Measurements from ENCODE around the gene WDR91. TPM values are rescaled to one million over a fixed set of nuclear protein-coding genes. Genes with fewer than 3 reads are reported as not detected.

Gene WDR91
- total RNA-seq, 1 experiment from 2014 or later, result 10.1 TPM

- ATAC-seq, result no peak
- H3K4me1 ChIP-seq (ENCODE audit: control insufficient read depth in 1 of 2, insufficient read depth in 2 of 2, low read length in 2 of 2), result peaks cover 6 to 11% of the 10 kb centered on the region in 2 experiments
- ChIA-PET CTCF (no interaction called here), POLR2A (no interaction called here), RAD21 (ENCODE audit: low non-redundant PET in 1 of 2, low total read pairs in 2 of 2, uncharacterized antibody in 2 of 2, unreplicated experiment in 2 of 2) (no interaction called here)
- no peak overlapping the region for H3K4me2 ChIP-seq (ENCODE audit: low read length)
- no peak overlapping the region for H3K4me3 ChIP-seq (replicated peaks in 1 of 2; ENCODE audit: low read depth in 1 of 2, low read length in 2 of 2)
- no peaks in the 10 kb centered on the region for H3K36me3 ChIP-seq (ENCODE audit: control insufficient read depth in 1 of 2, insufficient read depth in 2 of 2, low read length in 2 of 2)
- BruUV-seq (replicated peaks), result no TSS peak
- peaks cover 0 to 18% of the 10 kb centered on the region in 2 experiments; a peak in 1 of 4 replicates for H3K9me3 ChIP-seq (ENCODE audit: control insufficient read depth in 1 of 2, insufficient read depth in 1 of 2, low read depth in 1 of 2, low read length in 2 of 2)
- H3K27ac ChIP-seq (ENCODE audit: low read depth, low read length), result no peak overlapping the region
- no peak overlapping the region for H3K9ac ChIP-seq (ENCODE audit: low read length)
- TF ChIP-seq ATF3 (IDR thresholded peaks at IDR 0.05), result no peak
- TF ChIP-seq YY1 (IDR thresholded peaks at IDR 0.05; ENCODE audit: extremely low read depth, insufficient replicate concordance, low read depth, low read length), result no peak
- no peak for TF ChIP-seq TCF7L2 (IDR thresholded peaks at IDR 0.05; ENCODE audit: borderline replicate concordance, extremely low read depth, insufficient read depth, insufficient read length)
- no peak for TF ChIP-seq EZH2phosphoT487 (IDR thresholded peaks at IDR 0.05; ENCODE audit: borderline replicate concordance)
- TF ChIP-seq SRF (IDR thresholded peaks at IDR 0.05; ENCODE audit: low read depth), result no peak
- TF ChIP-seq RAD21 (IDR thresholded peaks at IDR 0.05; ENCODE audit: low read depth), result no peak
- H3K79me2 ChIP-seq (ENCODE audit: insufficient read depth, low read length), result no peaks in the 10 kb centered on the region
- H3K27me3 ChIP-seq (ENCODE audit: insufficient read depth, low read length), result no peaks in the 10 kb centered on the region
- H4K20me1 ChIP-seq (ENCODE audit: insufficient read depth), result no peaks in the 10 kb centered on the region
- no peaks in the 10 kb centered on the region for H3K9me2 ChIP-seq (ENCODE audit: insufficient read depth)
- H2AFZ ChIP-seq (ENCODE audit: low read depth, low read length, poor library complexity, severe bottlenecking), result no peak overlapping the region
- intact Hi-C loops (cut with micrococcal nuclease), result no loop called here
- no peak for DNase-seq (ENCODE audit: low read depth, low spot score)
These were observed 29.2 kb downstream of the WDR91 start for GRCh38 chr7:135181929-135182678.

GRCh38 chr7:135181261-135181928, 29.9 kb downstream of the WDR91 start:
- Histone ChIP-seq H3K27me3 (ENCODE audit: insufficient read depth, low read length) (no peaks in the 10 kb centered on the region), H3K36me3 (ENCODE audit: control insufficient read depth in 1 of 2, insufficient read depth in 2 of 2, low read length in 2 of 2) (no peaks in the 10 kb centered on the region), H3K27ac (ENCODE audit: low read depth, low read length) (no peak overlapping the region), H3K4me1 (ENCODE audit: control insufficient read depth in 1 of 2, insufficient read depth in 2 of 2, low read length in 2 of 2) (peaks cover 8 to 18% of the 10 kb centered on the region in 2 experiments), H3K4me3 (replicated peaks in 1 of 2; ENCODE audit: low read depth in 1 of 2, low read length in 2 of 2) (no peak overlapping the region), H3K9me3 (ENCODE audit: control insufficient read depth in 1 of 2, insufficient read depth in 1 of 2, low read depth in 1 of 2, low read length in 2 of 2) (peaks cover 0 to 18% of the 10 kb centered on the region in 2 experiments; a peak in 1 of 4 replicates), H2AFZ (ENCODE audit: low read depth, low read length, poor library complexity, severe bottlenecking) (no peak overlapping the region), H4K20me1 (ENCODE audit: insufficient read depth) (no peaks in the 10 kb centered on the region), H3K79me2 (ENCODE audit: insufficient read depth, low read length) (no peaks in the 10 kb centered on the region), H3K4me2 (ENCODE audit: low read length) (no peak overlapping the region), H3K9me2 (ENCODE audit: insufficient read depth) (no peaks in the 10 kb centered on the region), H3K9ac (ENCODE audit: low read length) (no peak overlapping the region)
- ChIA-PET POLR2A (interaction anchor here (1.5 kb wide), 1 partner anchor 11 kb away, joined by 3 read pairs; the partner anchor contains the start of gene CYREN), RAD21 (ENCODE audit: low non-redundant PET in 1 of 2, low total read pairs in 2 of 2, uncharacterized antibody in 2 of 2, unreplicated experiment in 2 of 2) (no interaction called here), CTCF (no interaction called here)
- no TSS peak for BruUV-seq (replicated peaks)
- ATAC-seq, result no peak
- no peak for DNase-seq (ENCODE audit: low read depth, low spot score)
- intact Hi-C loops (cut with micrococcal nuclease), result no loop called here
- TF ChIP-seq SP1 (IDR thresholded peaks at IDR 0.05; ENCODE audit: low read depth), result no peak
- no peak for TF ChIP-seq CEBPB (IDR thresholded peaks at IDR 0.05; ENCODE audit: low read depth)
- no peak for TF ChIP-seq JUND (IDR thresholded peaks at IDR 0.05)
- TF ChIP-seq ZNF274 (IDR thresholded peaks at IDR 0.05; ENCODE audit: low read depth, low read length), result no peak
- TF ChIP-seq, protein P1, sequence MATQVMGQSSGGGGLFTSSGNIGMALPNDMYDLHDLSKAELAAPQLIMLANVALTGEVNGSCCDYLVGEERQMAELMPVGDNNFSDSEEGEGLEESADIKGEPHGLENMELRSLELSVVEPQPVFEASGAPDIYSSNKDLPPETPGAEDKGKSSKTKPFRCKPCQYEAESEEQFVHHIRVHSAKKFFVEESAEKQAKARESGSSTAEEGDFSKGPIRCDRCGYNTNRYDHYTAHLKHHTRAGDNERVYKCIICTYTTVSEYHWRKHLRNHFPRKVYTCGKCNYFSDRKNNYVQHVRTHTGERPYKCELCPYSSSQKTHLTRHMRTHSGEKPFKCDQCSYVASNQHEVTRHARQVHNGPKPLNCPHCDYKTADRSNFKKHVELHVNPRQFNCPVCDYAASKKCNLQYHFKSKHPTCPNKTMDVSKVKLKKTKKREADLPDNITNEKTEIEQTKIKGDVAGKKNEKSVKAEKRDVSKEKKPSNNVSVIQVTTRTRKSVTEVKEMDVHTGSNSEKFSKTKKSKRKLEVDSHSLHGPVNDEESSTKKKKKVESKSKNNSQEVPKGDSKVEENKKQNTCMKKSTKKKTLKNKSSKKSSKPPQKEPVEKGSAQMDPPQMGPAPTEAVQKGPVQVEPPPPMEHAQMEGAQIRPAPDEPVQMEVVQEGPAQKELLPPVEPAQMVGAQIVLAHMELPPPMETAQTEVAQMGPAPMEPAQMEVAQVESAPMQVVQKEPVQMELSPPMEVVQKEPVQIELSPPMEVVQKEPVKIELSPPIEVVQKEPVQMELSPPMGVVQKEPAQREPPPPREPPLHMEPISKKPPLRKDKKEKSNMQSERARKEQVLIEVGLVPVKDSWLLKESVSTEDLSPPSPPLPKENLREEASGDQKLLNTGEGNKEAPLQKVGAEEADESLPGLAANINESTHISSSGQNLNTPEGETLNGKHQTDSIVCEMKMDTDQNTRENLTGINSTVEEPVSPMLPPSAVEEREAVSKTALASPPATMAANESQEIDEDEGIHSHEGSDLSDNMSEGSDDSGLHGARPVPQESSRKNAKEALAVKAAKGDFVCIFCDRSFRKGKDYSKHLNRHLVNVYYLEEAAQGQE (IDR thresholded peaks at IDR 0.05; ENCODE audit: low read depth), result no peak
- no peak for TF ChIP-seq ZFX (IDR thresholded peaks at IDR 0.05)
- TF ChIP-seq POLR2A (IDR thresholded peaks at IDR 0.05; ENCODE audit: borderline replicate concordance, extremely low read depth, insufficient read depth, insufficient read length), result no peak
- no peak for TF ChIP-seq YY1 (IDR thresholded peaks at IDR 0.05; ENCODE audit: extremely low read depth, insufficient replicate concordance, low read depth, low read length)
- TF ChIP-seq EZH2 (IDR thresholded peaks at IDR 0.05), result no peak
- no peak for TF ChIP-seq ATF3 (IDR thresholded peaks at IDR 0.05)
- TF ChIP-seq TCF7L2 (IDR thresholded peaks at IDR 0.05; ENCODE audit: borderline replicate concordance, extremely low read depth, insufficient read depth, insufficient read length), result no peak
- TF ChIP-seq CBX3 (IDR thresholded peaks at IDR 0.05; ENCODE audit: low read depth), result no peak
- TF ChIP-seq SIN3A (IDR thresholded peaks at IDR 0.05; ENCODE audit: low read depth), result no peak
